ENCODE results near the gene ARRDC4.

ARRDC4 gene

GRCh38 chr15:98000249-98001203 lies 40.0 kb downstream of the ARRDC4 start:
- Histone ChIP-seq H3K9me3 (ENCODE audit: control insufficient read depth in 1 of 2, low read length in 2 of 2) (no peaks in the 10 kb centered on the region), H3K36me3 (ENCODE audit: control insufficient read depth in 1 of 2, insufficient read depth in 2 of 2, low read length in 2 of 2) (no peaks in the 10 kb centered on the region), H3K27ac (ENCODE audit: low read length) (no peak overlapping the region), H3K27me3 (ENCODE audit: low read depth, low read length) (no peaks in the 10 kb centered on the region), H3K4me3 (ENCODE audit: low read depth in 1 of 2, low read length in 2 of 2) (no peak overlapping the region), H3K4me1 (ENCODE audit: control insufficient read depth in 1 of 2, insufficient read depth in 2 of 2, low read length in 2 of 2) (peaks cover 9 to 12% of the 10 kb centered on the region in 2 donors)

- H3K4me3 ChIP-seq (ENCODE audit: low read depth in 1 of 2, low read length in 2 of 2), result no peak overlapping the region
- no peaks in the 10 kb centered on the region for H3K27me3 ChIP-seq (ENCODE audit: low read depth, low read length)
- H3K4me1 ChIP-seq (ENCODE audit: control insufficient read depth in 1 of 2, insufficient read depth in 2 of 2, low read length in 2 of 2), result peaks cover 5 to 8% of the 10 kb centered on the region in 2 donors
- H3K9me3 ChIP-seq (ENCODE audit: control insufficient read depth in 1 of 2, low read length in 2 of 2), result no peaks in the 10 kb centered on the region
- no peaks in the 10 kb centered on the region for H3K36me3 ChIP-seq (ENCODE audit: control insufficient read depth in 1 of 2, insufficient read depth in 2 of 2, low read length in 2 of 2)
- no peak overlapping the region for H3K27ac ChIP-seq (ENCODE audit: low read length)
Observed at GRCh38 chr15:98001663-98002194, 41.2 kb downstream of the ARRDC4 start.

GRCh38 chr15:98002419-98002818 lies 41.9 kb downstream of the ARRDC4 start:
- H3K4me1 ChIP-seq (ENCODE audit: control insufficient read depth in 1 of 2, insufficient read depth in 2 of 2, low read length in 2 of 2), result peaks cover 5 to 8% of the 10 kb centered on the region in 2 donors
- no peak overlapping the region for H3K4me3 ChIP-seq (ENCODE audit: low read depth in 1 of 2, low read length in 2 of 2)
- no peaks in the 10 kb centered on the region for H3K36me3 ChIP-seq (ENCODE audit: control insufficient read depth in 1 of 2, insufficient read depth in 2 of 2, low read length in 2 of 2)
- no peak overlapping the region for H3K27ac ChIP-seq (ENCODE audit: low read length)
- H3K9me3 ChIP-seq (ENCODE audit: control insufficient read depth in 1 of 2, low read length in 2 of 2), result no peaks in the 10 kb centered on the region
- no peaks in the 10 kb centered on the region for H3K27me3 ChIP-seq (ENCODE audit: low read depth, low read length)

GRCh38 chr15:98002866-98003265 lies 42.4 kb downstream of the ARRDC4 start:
- Histone ChIP-seq H3K4me3 (ENCODE audit: low read depth in 1 of 2, low read length in 2 of 2) (no peak overlapping the region), H3K9me3 (ENCODE audit: control insufficient read depth in 1 of 2, low read length in 2 of 2) (no peaks in the 10 kb centered on the region), H3K27me3 (ENCODE audit: low read depth, low read length) (no peaks in the 10 kb centered on the region), H3K36me3 (ENCODE audit: control insufficient read depth in 1 of 2, insufficient read depth in 2 of 2, low read length in 2 of 2) (no peaks in the 10 kb centered on the region), H3K27ac (ENCODE audit: low read length) (no peak overlapping the region), H3K4me1 (ENCODE audit: control insufficient read depth in 1 of 2, insufficient read depth in 2 of 2, low read length in 2 of 2) (peaks cover 5 to 8% of the 10 kb centered on the region in 2 donors)

GRCh38 chr15:98003518-98003917 lies 43.0 kb downstream of the ARRDC4 start:
- no peak overlapping the region for H3K27ac ChIP-seq (ENCODE audit: low read length)
- H3K4me1 ChIP-seq (ENCODE audit: control insufficient read depth in 1 of 2, insufficient read depth in 2 of 2, low read length in 2 of 2), result peaks cover 0 to 8% of the 10 kb centered on the region in 2 donors
- H3K4me3 ChIP-seq (ENCODE audit: low read depth in 1 of 2, low read length in 2 of 2), result no peak overlapping the region
- no peaks in the 10 kb centered on the region for H3K27me3 ChIP-seq (ENCODE audit: low read depth, low read length)
- H3K9me3 ChIP-seq (ENCODE audit: control insufficient read depth in 1 of 2, low read length in 2 of 2), result no peaks in the 10 kb centered on the region
- H3K36me3 ChIP-seq (ENCODE audit: control insufficient read depth in 1 of 2, insufficient read depth in 2 of 2, low read length in 2 of 2), result no peaks in the 10 kb centered on the region

- Histone ChIP-seq H3K4me1 (ENCODE audit: control insufficient read depth in 1 of 2, insufficient read depth in 2 of 2, low read length in 2 of 2) (peaks cover 0 to 8% of the 10 kb centered on the region in 2 donors), H3K27ac (ENCODE audit: low read length) (no peak overlapping the region), H3K36me3 (ENCODE audit: control insufficient read depth in 1 of 2, insufficient read depth in 2 of 2, low read length in 2 of 2) (no peaks in the 10 kb centered on the region), H3K9me3 (ENCODE audit: control insufficient read depth in 1 of 2, low read length in 2 of 2) (no peaks in the 10 kb centered on the region), H3K27me3 (ENCODE audit: low read depth, low read length) (no peaks in the 10 kb centered on the region), H3K4me3 (ENCODE audit: low read depth in 1 of 2, low read length in 2 of 2) (no peak overlapping the region)
Observed at GRCh38 chr15:98003996-98004395, 43.5 kb downstream of the ARRDC4 start.

GRCh38 chr15:98005659-98006058 lies 45.2 kb downstream of the ARRDC4 start:
- H3K27me3 ChIP-seq (ENCODE audit: low read depth, low read length), result no peaks in the 10 kb centered on the region
- H3K36me3 ChIP-seq (ENCODE audit: control insufficient read depth in 1 of 2, insufficient read depth in 2 of 2, low read length in 2 of 2), result no peaks in the 10 kb centered on the region
- H3K4me1 ChIP-seq (ENCODE audit: control insufficient read depth in 1 of 2, insufficient read depth in 2 of 2, low read length in 2 of 2), result peaks cover 0 to 8% of the 10 kb centered on the region in 2 donors
- H3K4me3 ChIP-seq (ENCODE audit: low read depth in 1 of 2, low read length in 2 of 2), result no peak overlapping the region
- no peaks in the 10 kb centered on the region for H3K9me3 ChIP-seq (ENCODE audit: control insufficient read depth in 1 of 2, low read length in 2 of 2)
- no peak overlapping the region for H3K27ac ChIP-seq (ENCODE audit: low read length)

GRCh38 chr15:98009169-98009568 lies 48.7 kb downstream of the ARRDC4 start:
- Histone ChIP-seq H3K27me3 (ENCODE audit: low read depth, low read length) (no peaks in the 10 kb centered on the region), H3K4me1 (ENCODE audit: control insufficient read depth in 1 of 2, insufficient read depth in 2 of 2, low read length in 2 of 2) (peaks cover 0 to 4% of the 10 kb centered on the region in 2 donors)

GRCh38 chr15:98009971-98010370 lies 49.5 kb downstream of the ARRDC4 start:
- Histone ChIP-seq H3K9me3 (ENCODE audit: control insufficient read depth in 1 of 2, low read length in 2 of 2) (no peaks in the 10 kb centered on the region), H3K36me3 (ENCODE audit: control insufficient read depth in 1 of 2, insufficient read depth in 2 of 2, low read length in 2 of 2) (no peaks in the 10 kb centered on the region), H3K4me1 (ENCODE audit: control insufficient read depth in 1 of 2, insufficient read depth in 2 of 2, low read length in 2 of 2) (peaks cover 0 to 4% of the 10 kb centered on the region in 2 donors), H3K4me3 (ENCODE audit: low read depth in 1 of 2, low read length in 2 of 2) (no peak overlapping the region), H3K27me3 (ENCODE audit: low read depth, low read length) (no peaks in the 10 kb centered on the region), H3K27ac (ENCODE audit: low read length) (no peak overlapping the region)

More at GRCh38 chr15:98009169-98009568, 48.7 kb downstream of the ARRDC4 start:
- Histone ChIP-seq H3K4me3 (ENCODE audit: low read depth in 1 of 2, low read length in 2 of 2) (no peak overlapping the region), H3K9me3 (ENCODE audit: control insufficient read depth in 1 of 2, low read length in 2 of 2) (no peaks in the 10 kb centered on the region), H3K36me3 (ENCODE audit: control insufficient read depth in 1 of 2, insufficient read depth in 2 of 2, low read length in 2 of 2) (no peaks in the 10 kb centered on the region), H3K27ac (ENCODE audit: low read length) (no peak overlapping the region)

GRCh38 chr15:98012354-98012753 lies 51.9 kb downstream of the ARRDC4 start:
- Histone ChIP-seq H3K4me3 (ENCODE audit: low read depth in 1 of 2, low read length in 2 of 2) (peak overlapping the region; percentile 23 to 48), H3K27ac (ENCODE audit: low read length) (no peak overlapping the region), H3K4me1 (ENCODE audit: control insufficient read depth in 1 of 2, insufficient read depth in 2 of 2, low read length in 2 of 2) (no peaks in the 10 kb centered on the region), H3K9me3 (ENCODE audit: control insufficient read depth in 1 of 2, low read length in 2 of 2) (no peaks in the 10 kb centered on the region), H3K27me3 (ENCODE audit: low read depth, low read length) (no peaks in the 10 kb centered on the region), H3K36me3 (ENCODE audit: control insufficient read depth in 1 of 2, insufficient read depth in 2 of 2, low read length in 2 of 2) (no peaks in the 10 kb centered on the region)

GRCh38 chr15:98013631-98014030 lies 53.1 kb downstream of the ARRDC4 start:
- Histone ChIP-seq H3K4me1 (ENCODE audit: control insufficient read depth in 1 of 2, insufficient read depth in 2 of 2, low read length in 2 of 2) (no peaks in the 10 kb centered on the region), H3K4me3 (ENCODE audit: low read depth in 1 of 2, low read length in 2 of 2) (peak overlapping the region in 1 of 2 donors; percentile 46), H3K27me3 (ENCODE audit: low read depth, low read length) (no peaks in the 10 kb centered on the region), H3K27ac (ENCODE audit: low read length) (no peak overlapping the region), H3K9me3 (ENCODE audit: control insufficient read depth in 1 of 2, low read length in 2 of 2) (no peaks in the 10 kb centered on the region), H3K36me3 (ENCODE audit: control insufficient read depth in 1 of 2, insufficient read depth in 2 of 2, low read length in 2 of 2) (no peaks in the 10 kb centered on the region)

Measured in muscle layer of duodenum (tissue), 2 donors.